HG03354 (cell line): ENCODE results near the gene STN1.
"Not testable (repeated sequence)": the region's sequence is repeated elsewhere in the genome, so short reads cannot be mapped to it uniquely, and the experiment has no call there.

Experiments used
- ATAC-seq: cut with Tn5 transposase; IDR thresholded peaks from one replicate; pipeline ENCODE4 v1.9.1; 2021; ENCODE audit warnings: mild to moderate bottlenecking; ENCODE audit not compliant: unreplicated experiment, poor library complexity, severe bottlenecking

STN1 gene

DNA sequence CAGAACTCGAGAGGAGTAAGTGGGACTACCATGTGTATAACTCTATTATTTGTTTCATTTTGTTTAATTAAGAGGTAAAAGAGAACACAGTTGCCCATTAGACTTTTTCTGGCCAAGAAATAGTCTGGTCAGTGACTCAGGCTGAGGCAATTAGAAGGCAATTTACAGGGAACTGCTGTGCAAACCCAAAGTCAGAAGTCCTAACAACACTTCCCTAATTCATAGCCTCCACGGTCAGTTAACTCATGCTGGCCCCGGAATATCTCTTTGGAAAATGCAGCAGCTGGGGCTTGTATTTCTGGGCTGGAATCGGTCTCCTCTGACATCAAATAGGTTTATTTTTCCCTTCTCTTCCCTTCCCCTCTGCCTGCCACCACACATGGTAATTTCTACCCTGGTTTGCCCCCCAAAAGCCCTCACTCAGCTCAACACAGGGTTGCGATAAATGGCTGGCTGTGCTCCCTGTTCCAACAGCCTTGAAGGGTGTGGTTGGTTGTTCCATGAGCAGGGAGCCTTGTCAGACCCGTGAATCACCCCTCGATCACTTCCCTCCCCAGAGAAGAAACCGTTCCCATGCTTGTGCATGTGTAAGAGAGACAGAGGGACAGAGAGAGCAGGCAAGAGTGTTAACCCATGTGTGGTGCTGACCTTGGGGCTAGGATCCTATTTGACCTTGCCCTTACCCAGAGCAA lies 68.0 kb downstream of the STN1 start:
- ATAC-seq = no peak

GRCh38 chr10:103849212-103849877 lies 68.6 kb downstream of the STN1 start:
- no peak for ATAC-seq

- ATAC-seq = no peak
Observed at GRCh38 chr10:103847909-103848468, 70.0 kb downstream of the STN1 start.

GRCh38 chr10:103847346-103847745 lies 70.6 kb downstream of the STN1 start:
- ATAC-seq = no peak

DNA sequence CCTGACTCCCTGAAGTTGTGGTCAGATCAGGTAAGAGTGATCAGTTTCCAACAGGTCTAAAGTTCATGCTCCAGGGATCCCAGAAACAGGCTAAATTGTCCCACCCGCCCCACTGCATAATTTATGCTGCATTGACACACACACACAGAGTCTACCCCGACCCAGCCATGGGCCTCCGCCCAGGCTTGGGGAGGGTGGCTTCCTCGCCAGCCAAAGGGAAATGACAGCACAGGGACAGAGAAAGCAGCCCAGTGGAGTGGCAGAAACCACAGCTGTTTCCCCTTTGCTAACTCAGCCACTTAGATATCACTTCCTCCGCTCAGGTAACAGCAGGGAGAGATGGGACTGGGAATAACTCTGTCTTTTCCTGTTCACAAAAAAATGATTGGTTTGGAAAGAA lies 72.0 kb downstream of the STN1 start:
- ATAC-seq = peak; percentile 55

DNA sequence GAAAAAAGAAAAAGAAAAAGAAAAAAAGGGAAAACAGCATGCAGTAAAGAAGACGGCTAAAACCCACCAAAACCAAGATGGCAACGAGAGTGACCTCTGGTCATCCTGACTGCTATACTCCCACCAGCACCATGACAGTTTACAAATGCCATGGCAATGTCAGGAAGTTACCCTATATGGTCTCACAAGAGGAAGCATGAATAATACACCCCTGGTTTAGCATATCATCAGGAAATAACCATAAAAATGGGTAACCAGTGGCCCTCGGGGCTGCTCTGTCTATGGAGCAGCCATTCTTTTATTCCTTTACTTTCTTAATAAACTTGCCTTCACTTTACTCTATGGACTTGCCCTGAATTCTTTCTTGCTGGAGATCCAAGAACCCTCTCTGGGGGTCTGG lies 72.6 kb downstream of the STN1 start:
- ATAC-seq = not testable (repeated sequence)

GRCh38 chr10:103843854-103844570 lies 74.0 kb downstream of the STN1 start:
- ATAC-seq = no peak

DNA sequence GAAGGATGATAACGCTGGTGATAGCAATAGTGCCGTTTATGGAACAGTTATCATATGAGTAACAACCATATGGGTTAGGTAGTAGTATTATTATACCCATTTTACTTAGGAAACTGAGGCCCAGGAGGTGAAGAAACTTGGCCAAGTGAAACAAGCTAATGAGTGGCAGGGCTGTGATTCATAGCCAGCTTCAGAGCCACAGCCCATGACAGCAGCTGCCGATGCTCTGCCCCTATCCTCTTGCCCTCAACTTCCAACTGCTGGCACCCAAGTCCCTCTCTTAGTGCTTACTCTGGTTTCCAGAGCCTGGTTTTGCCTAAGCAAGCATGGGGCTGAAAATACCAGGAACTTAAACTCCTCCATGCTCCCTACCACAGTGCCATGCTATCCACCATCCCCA lies 74.9 kb downstream of the STN1 start:
- ATAC-seq = no peak

DNA sequence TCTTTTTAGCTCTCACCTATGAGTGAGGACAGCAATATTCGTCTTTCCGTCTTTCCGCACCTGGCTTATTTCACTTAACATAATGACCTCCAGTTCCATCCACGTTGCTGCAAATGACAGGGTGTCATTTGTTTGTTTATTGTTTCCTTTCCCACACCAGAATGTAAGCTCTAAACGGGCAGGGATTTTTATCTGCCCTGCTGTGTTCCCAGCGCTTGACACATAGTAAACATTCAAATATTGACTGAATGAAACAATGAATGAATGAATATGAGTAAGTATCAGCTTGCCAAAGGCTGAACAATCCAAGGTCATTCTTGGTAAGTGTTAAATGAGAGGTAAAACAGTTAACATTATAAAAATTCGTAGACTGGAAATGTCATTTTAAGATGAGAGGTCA lies 75.4 kb downstream of the STN1 start:
- no peak for ATAC-seq

- ATAC-seq = no peak
Observed at GRCh38 chr10:103841519-103841918, 76.5 kb downstream of the STN1 start.

DNA sequence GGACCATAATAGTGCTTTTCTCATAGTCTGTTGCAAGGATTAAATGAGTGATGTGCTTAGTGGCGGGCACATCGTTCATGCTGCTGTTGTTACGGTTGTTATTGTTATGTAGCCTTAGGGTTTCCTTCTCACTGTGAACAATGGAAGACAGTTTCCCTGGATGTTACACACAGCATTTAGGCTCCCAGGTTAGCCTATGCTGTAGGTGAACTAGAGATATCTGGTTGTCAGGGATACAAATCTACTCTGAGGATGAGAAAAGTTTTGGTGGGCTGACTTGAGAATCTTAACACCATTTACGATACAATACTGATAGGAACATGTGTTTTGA lies 77.3 kb downstream of the STN1 start:
- no peak for ATAC-seq

DNA sequence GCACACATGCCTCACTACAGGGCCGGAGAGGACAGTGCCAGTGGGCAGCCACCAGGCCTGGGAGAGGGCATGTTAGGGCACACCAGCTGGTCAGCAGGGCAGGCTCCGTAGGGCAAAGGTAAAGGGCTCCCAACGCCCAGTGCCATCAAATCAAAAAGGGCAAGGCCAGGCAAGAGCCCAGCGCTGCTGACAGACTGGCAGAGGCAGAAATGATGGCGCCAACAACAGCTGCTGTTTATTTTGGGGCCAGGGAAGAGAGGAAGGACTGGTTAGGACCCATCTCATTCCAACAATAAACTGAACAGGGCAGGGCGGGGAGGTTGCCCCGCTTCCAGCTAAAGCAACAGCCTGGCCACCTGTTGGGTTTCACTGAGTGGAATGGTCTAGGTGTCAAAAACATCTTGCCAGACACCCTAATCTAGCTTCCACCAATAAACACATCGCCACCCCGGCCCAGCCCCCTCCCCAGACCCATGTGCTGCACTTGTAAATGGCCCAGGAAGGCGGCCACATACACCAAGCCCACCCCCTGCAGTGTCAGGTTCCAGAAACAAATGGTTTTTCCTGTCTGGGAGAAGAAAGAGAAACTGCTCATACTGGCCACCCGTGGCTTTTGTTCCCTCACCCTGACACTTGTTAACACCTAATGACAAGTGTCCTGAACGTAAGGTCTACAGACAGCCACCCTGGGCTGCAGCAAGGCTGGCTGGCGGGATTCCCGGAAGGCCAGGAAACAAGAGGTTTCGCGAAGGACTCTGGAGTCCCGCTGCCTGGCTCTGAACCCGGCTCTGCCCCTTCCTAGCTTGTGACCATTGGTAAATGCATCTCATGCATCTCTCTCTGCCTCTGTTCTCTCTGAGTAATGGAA lies 77.9 kb downstream of the STN1 start:
- ATAC-seq = no peak

- ATAC-seq = no peak
Observed at GRCh38 chr10:103839519-103839871, 78.5 kb downstream of the STN1 start.

- ATAC-seq = no peak
Observed at GRCh38 chr10:103838862-103839518, 79.0 kb downstream of the STN1 start.

- no peak for ATAC-seq
Observed at GRCh38 chr10:103838070-103838395, 80.0 kb downstream of the STN1 start.

DNA sequence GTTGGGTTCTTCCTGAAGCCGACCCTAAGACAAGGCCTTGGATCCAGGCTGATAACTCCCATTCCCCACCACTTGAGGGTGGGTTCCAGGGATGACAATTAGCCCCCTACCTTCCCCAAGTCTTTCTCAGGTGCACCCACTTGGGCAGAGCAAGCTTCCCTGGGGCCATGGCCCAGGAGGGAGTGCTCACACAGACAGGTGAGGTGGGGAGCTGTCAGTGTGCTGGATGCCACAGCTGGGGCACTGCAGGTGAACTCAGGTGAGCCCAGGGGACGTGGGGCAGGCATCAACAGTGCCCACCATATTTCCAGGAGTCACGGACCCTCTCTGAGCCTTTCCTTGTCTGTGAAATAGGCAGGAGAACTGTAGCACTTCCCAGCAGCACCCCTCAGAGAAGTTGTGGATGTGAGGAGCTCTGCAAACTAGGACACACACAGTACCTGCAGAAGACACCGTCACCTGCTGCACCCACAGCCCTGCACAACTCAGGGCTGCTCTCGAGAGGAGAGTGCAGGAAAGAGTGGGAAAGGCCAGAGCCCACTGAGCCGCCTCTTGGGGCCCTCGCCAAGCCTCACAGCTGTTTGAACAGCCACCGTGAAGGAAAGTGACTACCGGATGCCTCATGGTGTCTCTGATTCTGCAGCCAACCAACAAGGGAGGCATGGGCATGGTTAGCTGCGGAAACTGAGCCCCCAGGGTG lies 80.5 kb downstream of the STN1 start:
- ATAC-seq = no peak

DNA sequence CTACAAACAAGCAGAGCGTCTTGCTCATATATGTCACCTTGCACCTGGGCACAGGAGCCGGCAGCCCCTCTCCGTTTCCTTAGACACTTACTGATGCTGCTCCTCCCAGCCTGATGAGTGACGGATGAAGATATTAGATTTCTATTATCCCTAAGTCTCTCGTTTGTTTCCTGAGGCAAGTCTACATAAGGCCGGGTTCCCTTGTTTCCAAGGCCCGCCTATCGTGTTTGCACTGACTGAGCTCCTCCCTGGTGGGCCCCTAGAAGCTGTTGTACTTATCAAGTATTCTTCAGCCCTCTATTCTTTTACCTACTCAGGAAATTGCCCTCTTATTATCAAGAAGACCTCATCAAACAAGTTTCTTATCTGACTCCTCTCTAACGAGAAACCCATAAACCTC lies 81.1 kb downstream of the STN1 start:
- ATAC-seq = no peak

DNA sequence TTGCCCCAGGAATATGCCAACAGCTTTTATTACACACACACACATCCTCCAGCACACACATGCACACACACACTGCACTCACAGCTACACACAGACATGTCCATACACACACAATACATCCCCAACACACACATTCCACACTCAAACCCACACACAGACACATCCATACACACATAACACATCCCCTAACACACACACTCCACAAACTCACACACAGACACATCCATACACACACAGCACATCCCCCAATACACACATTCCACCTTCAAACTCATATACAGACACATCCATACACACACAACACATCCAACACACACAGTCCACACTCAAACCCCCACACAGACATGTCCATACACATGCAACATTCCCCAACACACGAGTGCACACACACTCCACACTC lies 81.7 kb downstream of the STN1 start:
- no peak for ATAC-seq
